Common myeloid progenitor, CD34-positive (primary cell): Measurements from ENCODE around the gene POLL.
A peak's percentile ranks its signal among the peaks of the same experiment; 100 is the strongest.

Experiments used
- CTCF ChIA-PET: fragments of 350-600 bp; sonication (Branson Sonifier 250); formaldehyde crosslinking; loops from one replicate; lab custom pipeline; 2021; ENCODE audit warnings: antibody characterized with exemption; lab: Charles Lee
- POLR2A ChIA-PET: fragments of 350-600 bp; sonication (Branson Sonifier 250); formaldehyde crosslinking; loops from one replicate; lab custom pipeline; 2021; ENCODE audit warnings: antibody characterized with exemption; lab: Charles Lee
- DNase-seq, 3 donors: peaks; one replicate each; pipeline versions ENCODE4 v3.0.0 to v3.0.0-alpha.2; 2013
- H3K27ac ChIP-seq, 2 experiments: 1 replicate in 1 of 2; 2 replicates in 1 of 2; pipeline ENCODE4 v1.7.0; 2013; ENCODE audit warnings: inconsistent platforms in 2 of 2, low read length in 2 of 2, mild to moderate bottlenecking in 2 of 2, low read depth in 1 of 2, moderate library complexity in 1 of 2; ENCODE audit not compliant: severe bottlenecking in 2 of 2, insufficient read depth in 1 of 2, poor library complexity in 1 of 2
- H3K27me3 ChIP-seq, 5 experiments: replicated peaks in 2 of 5; 1 replicate in 3 of 5; 2 replicates in 2 of 5; pipeline versions ENCODE4 v1.6.1 to v1.7.0; 2013; ENCODE audit warnings: low read length in 4 of 5, mild to moderate bottlenecking in 2 of 5, moderate library complexity in 2 of 5, inconsistent platforms in 1 of 5; ENCODE audit not compliant: insufficient read depth in 5 of 5, control insufficient read depth in 4 of 5
- H3K36me3 ChIP-seq, 4 experiments: 1 replicate in 2 of 4; 2 replicates in 2 of 4; pipeline versions ENCODE4 v1.6.1 to v1.7.0; 2013; ENCODE audit warnings: low read length in 3 of 4, control low read depth in 1 of 4, mild to moderate bottlenecking in 1 of 4; ENCODE audit not compliant: control insufficient read depth in 4 of 4, insufficient read depth in 4 of 4
- H3K4me1 ChIP-seq, 4 experiments: 1 replicate in 3 of 4; 2 replicates in 1 of 4; pipeline versions ENCODE4 v1.6.1 to v1.7.1; 2013; ENCODE audit warnings: low read length in 3 of 4, mild to moderate bottlenecking in 3 of 4, control low read depth in 1 of 4, inconsistent platforms in 1 of 4, moderate library complexity in 1 of 4; ENCODE audit not compliant: control insufficient read depth in 4 of 4, insufficient read depth in 4 of 4; ENCODE audit errors: control extremely low read depth in 1 of 4
- H3K4me3 ChIP-seq, 7 experiments: 1 replicate in 4 of 7; 2 replicates in 3 of 7; pipeline versions ENCODE4 v1.5.1 to v1.7.0; 2013; ENCODE audit warnings: mild to moderate bottlenecking in 7 of 7, low read length in 6 of 7, moderate library complexity in 6 of 7, inconsistent platforms in 2 of 7, low read depth in 2 of 7, control low read depth in 1 of 7; ENCODE audit not compliant: insufficient read depth in 4 of 7, control insufficient read depth in 1 of 7; ENCODE audit errors: extremely low read depth in 1 of 7
- H3K9me3 ChIP-seq, 5 experiments: 1 replicate in 4 of 5; 2 replicates in 1 of 5; pipeline versions ENCODE4 v1.6.1 to v1.7.1; 2013; ENCODE audit warnings: low read length in 4 of 5, mild to moderate bottlenecking in 2 of 5, inconsistent platforms in 1 of 5, low read depth in 1 of 5, moderate library complexity in 1 of 5; ENCODE audit not compliant: control insufficient read depth in 4 of 5, insufficient read depth in 2 of 5; ENCODE audit errors: control extremely low read depth in 1 of 5
- WGBS: methylation state at CpG from one replicate; pipeline ENCODE4 v1.1.5; 2013; ENCODE audit not compliant: insufficient coverage; 5-methylcytosine and 5-hydroxymethylcytosine counted together

Gene POLL

GRCh38 chr10:101611096-101611905, 23.2 kb upstream of the POLL start:
- peaks cover 2 to 61% (median 37%) of the 10 kb centered on the region in 4 experiments for H3K36me3 ChIP-seq
- H3K27me3 ChIP-seq: no peaks in the 10 kb centered on the region
- no peak overlapping the region for H3K4me3 ChIP-seq
- no peaks in the 10 kb centered on the region for H3K9me3 ChIP-seq
- H3K4me1 ChIP-seq: peaks cover 0 to 5% (median 0%) of the 10 kb centered on the region in 4 experiments
- WGBS: 87% methylated on average over 14 of the region's 16 CpGs
- H3K27ac ChIP-seq: no peak overlapping the region
- ChIA-PET CTCF (interaction anchor here (0.7 to 1.1 kb wide), 2 partner anchors 10 to 16 kb away, joined by 3 read pairs; no protein-coding TSS in a partner anchor), POLR2A (no interaction called here)
- peak in 2 of 3 donors; percentile 20 to 35 for DNase-seq

DNA sequence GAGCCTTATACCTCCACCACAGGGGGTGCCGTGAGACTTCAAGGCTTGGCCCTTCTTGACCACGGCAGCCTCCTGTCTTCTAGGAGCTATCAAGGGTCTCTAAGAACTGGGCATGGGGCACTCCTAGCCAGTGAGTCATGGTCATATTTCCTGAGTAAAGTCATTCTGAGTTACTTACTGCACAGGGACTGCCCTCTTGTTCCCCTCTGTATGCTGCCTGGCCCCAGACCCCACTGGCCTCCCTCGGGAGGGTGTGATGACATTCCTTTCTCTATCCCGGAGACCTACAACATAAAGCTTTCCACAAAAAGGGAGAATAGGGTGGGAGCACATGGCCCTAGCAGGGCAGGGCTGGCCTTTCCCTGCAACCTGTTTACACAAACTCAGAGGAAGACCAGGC, 21.4 kb upstream of the POLL start:
- CTCF ChIA-PET: interaction anchor here (1.4 to 1.6 kb wide), 2 partner anchors 170 to 171 kb away, joined by 3 read pairs; no protein-coding TSS in a partner anchor
- Histone ChIP-seq H3K4me1 (peaks cover 0 to 5% (median 0%) of the 10 kb centered on the region in 4 experiments), H3K27me3 (no peaks in the 10 kb centered on the region), H3K9me3 (no peaks in the 10 kb centered on the region), H3K4me3 (no peak overlapping the region), H3K36me3 (peaks cover 2 to 63% (median 42%) of the 10 kb centered on the region in 4 experiments), H3K27ac (no peak overlapping the region)
- POLR2A ChIA-PET: no interaction called here
- DNase-seq: no peak
- WGBS: 100% methylated on average over 4 of the region's 4 CpGs

DNA sequence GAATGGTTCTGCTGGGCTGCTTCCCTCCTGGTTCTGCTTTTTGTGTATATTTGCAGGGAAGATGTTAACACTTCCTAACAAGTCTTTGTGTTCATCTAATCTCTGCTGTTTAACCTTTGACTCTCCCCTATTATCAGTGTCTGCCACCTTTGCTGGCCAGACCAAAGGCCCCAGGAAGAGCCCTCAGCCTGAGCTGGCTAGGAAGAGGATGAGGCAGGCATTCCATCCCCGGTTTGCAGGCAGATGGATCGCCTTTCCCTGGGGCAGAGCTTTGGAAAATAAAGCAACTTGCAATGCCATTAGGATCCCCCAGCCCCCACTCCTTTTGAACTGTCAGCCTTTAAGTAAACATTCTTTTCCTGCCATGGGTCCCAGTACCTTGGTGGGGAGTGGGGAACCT, 19.1 kb upstream of the POLL start:
- peaks cover 0 to 5% (median 0%) of the 10 kb centered on the region in 4 experiments for H3K4me1 ChIP-seq
- H3K4me3 ChIP-seq: no peak overlapping the region
- 90% methylated on average over 2 of the region's 2 CpGs for WGBS
- CTCF ChIA-PET: interaction anchor here (1.0 to 9.0 kb wide), 3 partner anchors 12 to 176 kb away, joined by 4 to 88 read pairs (median 4); partner anchors contain the start of gene NPM3
- no peaks in the 10 kb centered on the region for H3K9me3 ChIP-seq
- H3K27me3 ChIP-seq: no peaks in the 10 kb centered on the region
- POLR2A ChIA-PET: no interaction called here
- DNase-seq: no peak
- H3K36me3 ChIP-seq: peaks cover 2 to 63% (median 42%) of the 10 kb centered on the region in 4 experiments
- no peak overlapping the region for H3K27ac ChIP-seq

GRCh38 chr10:101602761-101603398, 14.8 kb upstream of the POLL start:
- Histone ChIP-seq H3K4me3 (no peak overlapping the region), H3K4me1 (no peaks in the 10 kb centered on the region), H3K36me3 (peaks cover 2 to 24% (median 14%) of the 10 kb centered on the region in 4 experiments), H3K27me3 (no peaks in the 10 kb centered on the region), H3K9me3 (no peaks in the 10 kb centered on the region), H3K27ac (no peak overlapping the region)
- CTCF ChIA-PET: interaction anchor here (0.6 to 9.0 kb wide), 15 partner anchors 11 to 1005 kb away, joined by 3 to 88 read pairs (median 4); partner anchors contain the start of gene NPM3
- peak; percentile 78 to 90 (median 89) for DNase-seq
- 55% methylated on average over 4 of the region's 6 CpGs for WGBS
- POLR2A ChIA-PET: no interaction called here

DNA sequence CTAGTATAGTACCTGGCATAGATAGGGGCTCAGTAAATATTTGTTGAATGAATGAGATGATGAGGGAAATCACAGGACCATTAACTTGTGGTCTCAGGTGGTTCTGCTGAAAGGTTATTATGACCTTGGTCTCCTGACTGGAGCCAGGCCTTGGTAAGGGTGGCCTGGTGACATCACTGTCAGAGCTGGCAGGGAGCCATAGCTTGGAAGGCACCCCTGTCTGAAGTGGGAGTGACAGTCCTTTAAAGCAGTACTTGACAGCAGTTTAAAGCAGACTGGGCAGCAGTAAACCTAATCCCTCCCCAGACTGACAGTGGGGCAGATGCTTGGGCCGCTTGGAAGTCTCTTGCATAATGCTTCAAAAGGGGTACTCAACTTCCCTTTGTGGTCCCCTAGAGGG, 13.5 kb upstream of the POLL start:
- DNase-seq: no peak
- no peaks in the 10 kb centered on the region for H3K27me3 ChIP-seq
- WGBS: 100% methylated on average over 1 of the region's 1 CpG
- H3K9me3 ChIP-seq: no peaks in the 10 kb centered on the region
- no peaks in the 10 kb centered on the region for H3K4me1 ChIP-seq
- H3K36me3 ChIP-seq: peaks cover 0 to 16% (median 10%) of the 10 kb centered on the region in 4 experiments
- H3K4me3 ChIP-seq: no peak overlapping the region
- H3K27ac ChIP-seq: no peak overlapping the region
- CTCF ChIA-PET: interaction anchor here (1.6 to 9.0 kb wide), 3 partner anchors 17 to 181 kb away, joined by 4 to 88 read pairs (median 7); partner anchors contain the start of gene NPM3
- POLR2A ChIA-PET: no interaction called here

DNA sequence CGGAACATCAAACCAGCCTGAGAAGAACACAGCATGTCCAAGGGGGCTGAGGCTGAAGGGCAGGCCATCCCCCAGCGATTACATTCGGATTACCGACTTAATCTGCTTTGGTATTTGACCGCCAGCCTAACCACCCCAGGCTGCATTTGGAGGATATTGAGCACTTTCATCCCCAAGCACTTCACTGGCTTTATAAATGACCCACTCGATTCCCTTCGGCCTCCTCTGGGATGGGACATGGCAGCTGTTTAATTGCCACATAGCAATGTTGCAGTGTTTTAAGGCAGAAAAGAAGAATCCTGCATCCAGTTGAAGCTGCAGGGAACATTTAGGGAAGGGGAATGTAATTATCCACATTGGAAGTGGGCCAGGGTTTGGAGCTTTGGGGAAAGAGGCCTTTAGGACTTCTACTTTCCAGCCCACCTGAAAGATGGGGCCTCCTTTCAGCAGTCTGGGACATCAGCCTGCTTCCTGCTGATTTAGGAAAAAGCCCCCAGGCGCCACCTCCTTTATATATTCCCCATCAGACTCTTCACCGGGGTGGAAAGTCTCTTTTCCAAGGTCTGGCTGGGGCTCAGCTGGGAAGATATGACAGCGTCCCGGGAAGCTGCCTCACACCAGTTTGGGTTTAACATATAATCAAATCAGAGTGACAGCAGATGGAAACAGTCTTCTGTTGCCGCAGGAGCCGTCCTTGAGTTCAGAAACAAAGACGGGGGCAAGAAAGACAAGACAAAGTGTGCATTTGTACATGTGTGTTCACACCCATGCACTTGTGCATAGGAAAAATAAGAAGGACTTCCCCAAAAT, 9.2 kb upstream of the POLL start:
- Histone ChIP-seq H3K27me3 (no peaks in the 10 kb centered on the region), H3K4me3 (no peak overlapping the region), H3K36me3 (peaks cover 0 to 4% (median 0%) of the 10 kb centered on the region in 4 experiments), H3K4me1 (peaks cover 0 to 5% (median 1%) of the 10 kb centered on the region in 4 experiments), H3K27ac (no peak overlapping the region), H3K9me3 (no peaks in the 10 kb centered on the region)
- WGBS: 92% methylated on average over 10 of the region's 14 CpGs
- ChIA-PET POLR2A (no interaction called here), CTCF (interaction anchor here (0.7 to 2.9 kb wide), 4 partner anchors 8 to 245 kb away, joined by 3 to 16 read pairs (median 3); no protein-coding TSS in a partner anchor)
- no peak for DNase-seq
